ENCODE data around the gene GPC6. TPM values are rescaled to one million over a fixed set of nuclear protein-coding genes. Genes with fewer than 3 reads are reported as not detected.

GPC6 gene
- total and polyA plus RNA-seq, 2 donors (not counting 3 experiments of a cell fraction or from before 2014, with no cell fraction given): 0.01 TPM; not detected in 1

DNA sequence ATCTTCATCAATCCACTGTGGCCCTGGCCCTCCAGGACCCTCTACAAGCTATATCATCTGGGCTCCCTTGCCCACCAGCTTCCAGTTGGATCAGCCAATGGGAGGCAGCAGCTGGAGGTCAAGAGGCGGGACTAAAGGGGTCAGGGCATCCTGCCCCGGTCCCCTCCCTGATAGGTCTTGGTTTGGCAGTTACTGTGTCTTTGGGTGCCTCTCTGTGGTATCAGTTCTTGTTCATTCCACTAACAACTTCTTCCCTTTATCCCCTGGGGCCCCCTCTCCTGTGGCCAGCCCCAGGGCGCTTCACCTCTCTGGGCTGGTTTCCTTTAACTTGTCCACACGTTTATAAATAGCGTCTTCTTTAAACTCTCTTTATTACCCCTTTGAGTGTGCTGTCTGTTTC, 1169.3 kb downstream of the GPC6 start:
- Histone ChIP-seq H3K4me3 (replicated peaks in 1 of 3; ENCODE audit: insufficient read depth in 1 of 3, low read depth in 1 of 3, low read length in 3 of 3) (no peak overlapping the region), H3K9me1 (replicated peaks; ENCODE audit: control insufficient read depth, extremely low read depth, insufficient read depth, low read length) (no peaks in the 10 kb centered on the region), H3K9me3 (replicated peaks; ENCODE audit: control insufficient read depth, insufficient read depth, low read length) (no peaks in the 10 kb centered on the region), H3K27me3 (ENCODE audit: control insufficient read depth in 2 of 2, insufficient read depth in 2 of 2, low read length in 2 of 2) (no peaks in the 10 kb centered on the region), H3K4me1 (ENCODE audit: control insufficient read depth, extremely low read depth, insufficient read depth, low read length) (no peaks in the 10 kb centered on the region), H3K79me2 (ENCODE audit: control insufficient read depth, insufficient read depth, low read length) (no peaks in the 10 kb centered on the region), H3K9ac (replicated peaks; ENCODE audit: extremely low read depth, insufficient read depth, low read length) (no peak overlapping the region), H4K20me1 (replicated peaks; ENCODE audit: control insufficient read depth, extremely low read depth, insufficient read depth, low read length) (no peaks in the 10 kb centered on the region), H2AFZ (ENCODE audit: low read depth, low read length) (no peak overlapping the region), H3K4me2 (ENCODE audit: insufficient read depth, low read length) (no peak overlapping the region), H3K27ac (ENCODE audit: insufficient read depth, low read depth, low read length) (no peak overlapping the region), H3K36me3 (ENCODE audit: control insufficient read depth in 2 of 2, extremely low read depth in 1 of 2, insufficient read depth in 2 of 2, low read length in 2 of 2) (no peaks in the 10 kb centered on the region)
- no TSS peak for BruUV-seq (replicated peaks)
- intact Hi-C loops (cut with micrococcal nuclease) (no loop called here), dilution Hi-C loops (cut with MboI; ENCODE audit: extremely low pct_ligation_motif_present, low sequenced_read_pairs) (no loop called here)
- no peak for FAIRE-seq
- TF ChIP-seq FOS (IDR thresholded peaks at IDR 0.05; ENCODE audit: borderline replicate concordance, insufficient read depth, low read length): no peak
- CTCF ChIA-PET: no interaction called here
- no peak for DNase-seq (ENCODE audit: low read depth, low spot score)
- POLR2A ChIA-PET: no interaction called here

DNA sequence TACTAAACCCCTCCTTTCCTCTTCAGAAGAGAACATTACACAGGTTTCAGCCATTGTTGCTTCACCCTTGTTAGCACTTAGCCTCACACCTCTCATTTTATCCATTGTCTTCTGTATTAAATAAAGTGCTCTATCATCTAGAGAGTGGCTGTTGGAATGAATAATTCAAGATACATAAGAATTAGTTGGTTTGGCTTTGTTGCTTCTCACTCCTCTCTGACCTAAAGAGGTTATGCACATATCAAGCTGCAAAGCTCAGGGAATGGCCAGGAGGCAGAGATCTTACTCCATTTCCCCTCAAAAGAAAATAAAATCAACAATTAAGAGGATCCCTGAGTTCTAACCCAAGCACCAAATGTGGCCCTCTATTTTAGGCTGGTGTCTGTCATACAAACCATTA, 1173.2 kb downstream of the GPC6 start:
- Histone ChIP-seq H3K9ac (replicated peaks; ENCODE audit: extremely low read depth, insufficient read depth, low read length) (no peak overlapping the region), H3K9me1 (replicated peaks; ENCODE audit: control insufficient read depth, extremely low read depth, insufficient read depth, low read length) (no peaks in the 10 kb centered on the region), H4K20me1 (replicated peaks; ENCODE audit: control insufficient read depth, extremely low read depth, insufficient read depth, low read length) (no peaks in the 10 kb centered on the region), H3K79me2 (ENCODE audit: control insufficient read depth, insufficient read depth, low read length) (no peaks in the 10 kb centered on the region), H3K36me3 (ENCODE audit: control insufficient read depth in 2 of 2, extremely low read depth in 1 of 2, insufficient read depth in 2 of 2, low read length in 2 of 2) (no peaks in the 10 kb centered on the region), H3K4me3 (replicated peaks in 1 of 3; ENCODE audit: insufficient read depth in 1 of 3, low read depth in 1 of 3, low read length in 3 of 3) (no peak overlapping the region), H2AFZ (ENCODE audit: low read depth, low read length) (no peak overlapping the region), H3K27ac (ENCODE audit: insufficient read depth, low read depth, low read length) (no peak overlapping the region), H3K4me1 (ENCODE audit: control insufficient read depth, extremely low read depth, insufficient read depth, low read length) (no peaks in the 10 kb centered on the region), H3K4me2 (ENCODE audit: insufficient read depth, low read length) (no peak overlapping the region), H3K9me3 (replicated peaks; ENCODE audit: control insufficient read depth, insufficient read depth, low read length) (no peaks in the 10 kb centered on the region), H3K27me3 (ENCODE audit: control insufficient read depth in 2 of 2, insufficient read depth in 2 of 2, low read length in 2 of 2) (no peaks in the 10 kb centered on the region)
- no peak for FAIRE-seq
- dilution Hi-C loops (cut with MboI; ENCODE audit: extremely low pct_ligation_motif_present, low sequenced_read_pairs): no loop called here
- BruUV-seq (replicated peaks): no TSS peak
- ChIA-PET CTCF (no interaction called here), POLR2A (no interaction called here)
- TF ChIP-seq JUN (IDR thresholded peaks at IDR 0.05; ENCODE audit: borderline replicate concordance, insufficient read depth, insufficient read length, low read depth) (no peak), POLR2AphosphoS5 (IDR thresholded peaks at IDR 0.05; ENCODE audit: insufficient read depth, low read depth, low read length) (no peak), MYC (IDR thresholded peaks at IDR 0.05; ENCODE audit: low read depth, low read length) (no peak), GATA2 (IDR thresholded peaks at IDR 0.05; ENCODE audit: insufficient read depth, insufficient read length, low read depth, low read length) (no peak), FOS (IDR thresholded peaks at IDR 0.05; ENCODE audit: borderline replicate concordance, insufficient read depth, low read length) (no peak), POLR2A (IDR thresholded peaks at IDR 0.05; ENCODE audit: low read depth, low read length) (no peak), EZH2 (IDR thresholded peaks at IDR 0.05; ENCODE audit: borderline replicate concordance, low read depth, low read length, severe bottlenecking) (no peak)
- TF ChIP-seq, protein P1, sequence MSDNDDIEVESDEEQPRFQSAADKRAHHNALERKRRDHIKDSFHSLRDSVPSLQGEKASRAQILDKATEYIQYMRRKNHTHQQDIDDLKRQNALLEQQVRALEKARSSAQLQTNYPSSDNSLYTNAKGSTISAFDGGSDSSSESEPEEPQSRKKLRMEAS (IDR thresholded peaks at IDR 0.05; ENCODE audit: insufficient read depth, insufficient read length): no peak
- TF ChIP-seq, protein P2, sequence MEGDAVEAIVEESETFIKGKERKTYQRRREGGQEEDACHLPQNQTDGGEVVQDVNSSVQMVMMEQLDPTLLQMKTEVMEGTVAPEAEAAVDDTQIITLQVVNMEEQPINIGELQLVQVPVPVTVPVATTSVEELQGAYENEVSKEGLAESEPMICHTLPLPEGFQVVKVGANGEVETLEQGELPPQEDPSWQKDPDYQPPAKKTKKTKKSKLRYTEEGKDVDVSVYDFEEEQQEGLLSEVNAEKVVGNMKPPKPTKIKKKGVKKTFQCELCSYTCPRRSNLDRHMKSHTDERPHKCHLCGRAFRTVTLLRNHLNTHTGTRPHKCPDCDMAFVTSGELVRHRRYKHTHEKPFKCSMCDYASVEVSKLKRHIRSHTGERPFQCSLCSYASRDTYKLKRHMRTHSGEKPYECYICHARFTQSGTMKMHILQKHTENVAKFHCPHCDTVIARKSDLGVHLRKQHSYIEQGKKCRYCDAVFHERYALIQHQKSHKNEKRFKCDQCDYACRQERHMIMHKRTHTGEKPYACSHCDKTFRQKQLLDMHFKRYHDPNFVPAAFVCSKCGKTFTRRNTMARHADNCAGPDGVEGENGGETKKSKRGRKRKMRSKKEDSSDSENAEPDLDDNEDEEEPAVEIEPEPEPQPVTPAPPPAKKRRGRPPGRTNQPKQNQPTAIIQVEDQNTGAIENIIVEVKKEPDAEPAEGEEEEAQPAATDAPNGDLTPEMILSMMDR (IDR thresholded peaks at IDR 0.05; ENCODE audit: extremely low read depth in 1 of 2, insufficient read depth in 1 of 2, low read depth in 1 of 2, low read length in 2 of 2): no peak
- intact Hi-C loops (cut with micrococcal nuclease): no loop called here
- DNase-seq (ENCODE audit: low read depth, low spot score): no peak

All from endothelial cell of umbilical vein (primary cell).